Measurements from ENCODE around the gene MERTK.

The MERTK gene

GRCh38 chr2:111983478-111984212, 85.2 kb downstream of the MERTK start:
- DNase-seq = no peak
- intact Hi-C loops (cut with DNase I; ENCODE audit: low total_unique reads) = loop anchor here (10.0 kb wide), 1 partner anchor 61 kb away; no protein-coding TSS in a partner anchor
- Histone ChIP-seq H3K27me3 (no peaks in the 10 kb centered on the region), H3K27ac (no peak overlapping the region), H3K4me1 (no peaks in the 10 kb centered on the region), H3K36me3 (peaks cover 35 to 50% (median 49%) of the 10 kb centered on the region in 3 donors), H3K4me3 (no peak overlapping the region), H3K9me3 (no peaks in the 10 kb centered on the region)
- TF ChIP-seq CTCF (IDR thresholded peaks at IDR 0.05) = no peak

DNA sequence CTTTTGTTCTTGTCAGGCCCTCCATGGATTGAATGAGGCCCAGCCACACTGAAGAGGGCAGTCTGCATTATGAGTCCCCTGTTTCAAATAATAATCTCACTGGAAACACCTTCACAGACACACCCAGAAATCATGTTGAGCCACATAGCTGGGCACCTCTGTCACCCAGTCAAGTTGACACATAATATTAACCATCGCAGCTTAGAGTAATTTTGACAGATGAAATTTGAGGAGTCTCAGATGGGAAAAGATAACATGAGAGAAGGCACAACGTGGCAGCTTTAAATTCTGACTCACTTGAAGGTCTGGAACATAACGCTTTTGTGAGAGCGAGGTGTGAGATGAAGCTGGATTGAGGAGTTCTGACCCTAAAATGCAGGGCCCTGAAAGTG, 85.8 kb downstream of the MERTK start:
- intact Hi-C loops (cut with DNase I; ENCODE audit: low total_unique reads) = loop anchor here (10.0 kb wide), 1 partner anchor 61 kb away; no protein-coding TSS in a partner anchor
- Histone ChIP-seq H3K36me3 (peaks cover 38 to 56% (median 52%) of the 10 kb centered on the region in 3 donors), H3K4me3 (no peak overlapping the region), H3K9me3 (no peaks in the 10 kb centered on the region), H3K4me1 (no peaks in the 10 kb centered on the region), H3K27me3 (no peaks in the 10 kb centered on the region), H3K27ac (no peak overlapping the region)
- no peak for TF ChIP-seq CTCF (IDR thresholded peaks at IDR 0.05)
- no peak for DNase-seq

DNA sequence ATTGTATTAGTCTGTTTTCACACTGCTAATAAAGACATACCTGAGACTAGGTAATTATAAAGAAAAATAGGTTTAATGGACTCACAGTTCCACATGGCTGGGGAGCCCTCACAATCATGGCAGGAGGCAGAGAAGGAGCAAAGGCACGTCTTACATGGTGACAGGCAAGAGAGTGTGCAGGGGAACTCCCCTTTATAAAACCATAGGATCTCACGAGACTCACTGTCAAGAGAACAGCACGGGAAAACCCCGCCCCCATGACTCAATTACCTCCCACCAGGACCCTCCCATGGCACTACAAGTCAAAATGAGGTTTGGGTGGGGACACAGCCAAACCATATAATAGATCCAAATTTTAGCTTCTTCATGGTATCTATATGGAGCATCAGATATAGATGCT, 87.1 kb downstream of the MERTK start:
- no peak overlapping the region for H3K4me3 ChIP-seq
- no peak for DNase-seq
- H3K9me3 ChIP-seq = no peaks in the 10 kb centered on the region
- intact Hi-C loops (cut with DNase I; ENCODE audit: low total_unique reads) = loop anchor here (10.0 kb wide), 1 partner anchor 59 kb away; no protein-coding TSS in a partner anchor
- peaks cover 38 to 64% (median 59%) of the 10 kb centered on the region in 3 donors for H3K36me3 ChIP-seq
- TF ChIP-seq CTCF (IDR thresholded peaks at IDR 0.05) = no peak
- H3K4me1 ChIP-seq = no peaks in the 10 kb centered on the region
- H3K27ac ChIP-seq = no peak overlapping the region
- H3K27me3 ChIP-seq = no peaks in the 10 kb centered on the region

DNA sequence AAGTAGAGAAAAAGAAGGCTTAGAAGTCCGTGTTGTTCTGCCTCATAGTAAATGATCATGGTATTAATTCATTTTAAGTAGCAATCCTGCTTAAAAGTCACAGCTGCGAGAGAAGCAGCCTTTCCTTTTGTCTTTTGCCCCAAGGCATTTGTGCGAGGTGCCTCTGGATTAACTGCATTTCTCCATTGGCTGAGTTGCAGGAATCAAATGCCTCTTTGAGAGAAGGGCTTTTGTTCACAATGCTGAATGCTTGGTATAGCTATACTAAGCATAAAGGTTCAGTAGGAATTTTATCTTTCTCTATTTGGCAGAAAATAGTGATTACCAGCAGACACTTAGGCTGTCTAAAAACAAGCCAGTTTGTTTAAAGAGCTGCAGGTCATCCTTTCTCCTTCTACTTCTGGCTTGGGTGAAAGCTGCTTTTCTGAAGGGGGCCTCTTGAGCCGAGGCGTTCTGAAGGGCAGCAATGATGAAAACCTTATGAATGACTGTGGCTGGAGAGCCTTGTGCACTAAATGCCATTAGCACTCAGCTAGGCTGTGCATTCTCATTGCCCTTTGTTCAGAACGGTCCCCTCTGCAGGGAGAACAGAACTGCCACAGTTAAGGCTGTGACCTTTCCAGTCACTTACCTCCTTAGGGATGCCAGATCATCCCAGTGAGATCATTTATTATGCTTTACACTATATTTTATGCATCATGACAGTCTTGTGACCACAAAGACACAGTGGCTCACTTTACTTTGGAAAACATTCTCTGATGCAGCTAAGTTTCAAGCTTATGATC, 87.9 kb downstream of the MERTK start:
- intact Hi-C loops (cut with DNase I; ENCODE audit: low total_unique reads) = loop anchor here (10.0 kb wide), 1 partner anchor 58 kb away; no protein-coding TSS in a partner anchor
- TF ChIP-seq CTCF (IDR thresholded peaks at IDR 0.05) = no peak
- Histone ChIP-seq H3K27ac (no peak overlapping the region), H3K9me3 (no peaks in the 10 kb centered on the region), H3K4me1 (no peaks in the 10 kb centered on the region), H3K4me3 (no peak overlapping the region), H3K36me3 (peaks cover 40 to 64% (median 59%) of the 10 kb centered on the region in 3 donors), H3K27me3 (no peaks in the 10 kb centered on the region)
- no peak for DNase-seq

DNA sequence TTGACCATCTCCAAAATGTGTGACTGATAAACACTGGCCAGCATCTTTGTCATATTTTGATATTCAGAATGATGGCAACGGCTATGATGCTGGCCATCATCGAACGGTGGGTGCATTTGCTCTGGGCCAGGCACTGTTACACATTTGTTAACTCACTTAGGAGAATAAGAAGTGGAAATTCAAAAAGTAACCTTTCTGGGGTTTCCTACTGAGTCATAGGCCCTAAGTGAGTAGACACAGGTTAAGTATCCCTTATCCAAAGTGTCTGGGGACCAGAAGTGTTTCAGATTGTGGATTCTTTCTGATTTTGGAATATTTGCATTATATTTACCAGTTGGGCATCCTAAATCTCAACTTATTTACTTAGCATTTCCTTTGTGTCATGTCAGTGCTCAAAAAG, 92.0 kb downstream of the MERTK start:
- intact Hi-C loops (cut with DNase I; ENCODE audit: low total_unique reads) = no loop called here
- Histone ChIP-seq H3K4me3 (no peak overlapping the region), H3K27me3 (no peaks in the 10 kb centered on the region), H3K4me1 (no peaks in the 10 kb centered on the region), H3K36me3 (peaks cover 26 to 59% (median 59%) of the 10 kb centered on the region in 3 donors), H3K9me3 (no peaks in the 10 kb centered on the region), H3K27ac (no peak overlapping the region)
- no peak for DNase-seq
- no peak for TF ChIP-seq CTCF (IDR thresholded peaks at IDR 0.05)

All from tibial artery (tissue), 4 donors.